GM23248 (cell line): ENCODE results near the gene PPP1R36.

Experiments used
- EZH2 ChIP-seq: fragments of 200-600 bp; sonication (generic); IDR thresholded peaks from 2 replicates; pipeline ENCODE4 v1.6.1; 2018; ENCODE audit warnings: antibody characterized with exemption, mild to moderate bottlenecking; ENCODE audit not compliant: insufficient read depth, poor library complexity, severe bottlenecking
- EZH2phosphoT487 ChIP-seq: fragments of 200-600 bp; sonication (generic); IDR thresholded peaks from 2 replicates; pipeline ENCODE4 v1.6.1; 2018; ENCODE audit warnings: antibody characterized with exemption, moderate library complexity, mild to moderate bottlenecking, low read depth; ENCODE audit not compliant: insufficient read depth

- TF ChIP-seq EZH2 (no peak), EZH2phosphoT487 (no peak)
Observed at GRCh38 chr14:64513271-64513670, 36.5 kb upstream of the PPP1R36 start.
